DND-41 (cell line): ENCODE measurements around the gene ZNF248.

Source experiments
- EZH2 ChIP-seq: IDR thresholded peaks from 3 replicates; pipeline ENCODE4 v1.6.1; 2012; ENCODE audit warnings: borderline replicate concordance, low read depth, mild to moderate bottlenecking, moderate library complexity, low read length, inconsistent platforms; ENCODE audit not compliant: severe bottlenecking
- TF ChIP-seq, protein P1 (sequence below): IDR thresholded peaks from 2 replicates; pipeline ENCODE4 v1.5.1; 2012; ENCODE audit warnings: borderline replicate concordance, low read length, moderate library complexity, mild to moderate bottlenecking; ENCODE audit not compliant: poor library complexity, severe bottlenecking; ENCODE audit errors: extremely low read depth

DNA sequence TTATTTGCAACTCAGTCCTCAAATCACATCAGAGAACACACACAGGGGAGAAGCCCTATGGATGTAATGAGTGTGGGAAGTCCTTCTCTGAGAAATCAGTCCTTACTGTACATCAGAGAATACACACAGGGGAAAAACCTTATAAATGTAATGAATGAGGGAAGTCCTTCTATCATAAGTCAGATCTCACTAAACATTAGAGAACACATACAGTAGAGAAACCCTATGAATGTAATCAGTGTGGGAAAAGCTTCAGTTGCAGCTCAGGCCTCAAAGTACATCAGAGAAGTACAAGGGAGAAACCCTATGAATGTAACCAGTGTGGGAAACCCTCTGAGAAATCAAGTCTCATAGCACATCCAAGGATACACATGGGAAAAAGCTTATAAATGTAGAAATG lies 39.0 kb upstream of the ZNF248 start:
- TF ChIP-seq EZH2, result no peak
- TF ChIP-seq, protein P1, sequence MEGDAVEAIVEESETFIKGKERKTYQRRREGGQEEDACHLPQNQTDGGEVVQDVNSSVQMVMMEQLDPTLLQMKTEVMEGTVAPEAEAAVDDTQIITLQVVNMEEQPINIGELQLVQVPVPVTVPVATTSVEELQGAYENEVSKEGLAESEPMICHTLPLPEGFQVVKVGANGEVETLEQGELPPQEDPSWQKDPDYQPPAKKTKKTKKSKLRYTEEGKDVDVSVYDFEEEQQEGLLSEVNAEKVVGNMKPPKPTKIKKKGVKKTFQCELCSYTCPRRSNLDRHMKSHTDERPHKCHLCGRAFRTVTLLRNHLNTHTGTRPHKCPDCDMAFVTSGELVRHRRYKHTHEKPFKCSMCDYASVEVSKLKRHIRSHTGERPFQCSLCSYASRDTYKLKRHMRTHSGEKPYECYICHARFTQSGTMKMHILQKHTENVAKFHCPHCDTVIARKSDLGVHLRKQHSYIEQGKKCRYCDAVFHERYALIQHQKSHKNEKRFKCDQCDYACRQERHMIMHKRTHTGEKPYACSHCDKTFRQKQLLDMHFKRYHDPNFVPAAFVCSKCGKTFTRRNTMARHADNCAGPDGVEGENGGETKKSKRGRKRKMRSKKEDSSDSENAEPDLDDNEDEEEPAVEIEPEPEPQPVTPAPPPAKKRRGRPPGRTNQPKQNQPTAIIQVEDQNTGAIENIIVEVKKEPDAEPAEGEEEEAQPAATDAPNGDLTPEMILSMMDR, result no peak
